ENCODE measurements around the gene TAF11.

DNA sequence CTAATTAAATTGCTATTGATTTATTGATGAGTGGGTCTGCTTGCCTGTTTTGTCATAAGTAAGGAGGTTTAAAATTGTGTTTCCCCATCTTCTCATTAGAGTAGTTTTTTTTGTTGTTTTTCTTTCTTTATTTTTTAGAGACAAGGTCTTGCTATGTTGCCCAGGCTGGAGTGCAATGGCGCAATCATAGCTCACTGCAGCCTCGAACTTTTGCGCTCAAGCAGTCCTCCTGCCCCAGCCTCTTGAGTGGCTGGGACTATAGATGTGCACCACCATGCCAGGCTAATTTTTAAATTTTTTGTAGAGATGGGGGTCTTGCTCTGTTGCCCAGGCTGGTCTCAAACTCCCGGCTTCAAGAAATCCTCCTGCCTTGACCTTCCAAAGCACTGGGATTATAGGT lies 32.3 kb upstream of the TAF11 start:
- TF ChIP-seq GATA2 (IDR thresholded peaks at IDR 0.05; ENCODE audit: low read depth, low read length) (no peak), GATA3 (IDR thresholded peaks at IDR 0.05; ENCODE audit: low read depth, low read length) (no peak)
